ENCODE measurements around the gene YTHDF2. TPM values are rescaled to one million over a fixed set of nuclear protein-coding genes. Genes with fewer than 3 reads are reported as not detected.

YTHDF2 gene
- total RNA-seq, 1 experiment from 2014 or later: 97.3 TPM

GRCh38 chr1:28783363-28783762 lies 46.6 kb downstream of the YTHDF2 start:
- ATAC-seq: no peak
- POLR2A ChIA-PET: interaction anchor here (0.6 kb wide), 1 partner anchor 210 kb away, joined by 8 read pairs; no protein-coding TSS in a partner anchor

GRCh38 chr1:28789412-28789811 lies 52.7 kb downstream of the YTHDF2 start:
- DNase-seq (ENCODE audit: low read depth, low spot score) (no peak), ATAC-seq (no peak)
- Histone ChIP-seq H3K36me3 (ENCODE audit: control insufficient read depth, insufficient read depth, low read length) (no peaks in the 10 kb centered on the region), H3K4me1 (ENCODE audit: control insufficient read depth, insufficient read depth, low read length) (peaks cover 2% of the 10 kb centered on the region; the same call in 1 of the 2 replicates), H3K27ac (ENCODE audit: low read length) (no peak overlapping the region), H3K4me3 (ENCODE audit: low read depth in 2 of 2, low read length in 2 of 2) (no peak overlapping the region), H3K9me3 (ENCODE audit: control insufficient read depth, insufficient read depth, low read depth, low read length) (no peaks in the 10 kb centered on the region), H3K27me3 (ENCODE audit: control insufficient read depth, insufficient read depth, low read length) (no peaks in the 10 kb centered on the region)
- ChIA-PET POLR2A (no interaction called here), CTCF (no interaction called here)
- in situ Hi-C loops (cut with HindIII; ENCODE audit: low pct_unique_long_range_greater_than_20kb, low sequenced_read_pairs): no loop called here
- TF ChIP-seq CTCF (IDR thresholded peaks at IDR 0.05) (no peak), REST (IDR thresholded peaks at IDR 0.05; ENCODE audit: insufficient read depth in 1 of 2, low read depth in 2 of 2, low read length in 1 of 2) (no peak), TCF7L2 (IDR thresholded peaks at IDR 0.05; ENCODE audit: low read depth, low read length) (no peak), POLR2AphosphoS5 (IDR thresholded peaks at IDR 0.05; ENCODE audit: low read depth, low read length) (no peak), SIN3A (IDR thresholded peaks at IDR 0.05; ENCODE audit: borderline replicate concordance, insufficient read depth, low read depth, low read length) (no peak)
- no TSS peak for BruUV-seq (replicated peaks)
- intact Hi-C loops (cut with micrococcal nuclease; ENCODE audit: unreplicated experiment): no loop called here

More at GRCh38 chr1:28783363-28783762, 46.6 kb downstream of the YTHDF2 start:
- no peaks in the 10 kb centered on the region for H3K27me3 ChIP-seq (ENCODE audit: control insufficient read depth, insufficient read depth, low read length)
- H3K27ac ChIP-seq (ENCODE audit: low read length): no peak overlapping the region
- H3K9me3 ChIP-seq (ENCODE audit: control insufficient read depth, insufficient read depth, low read depth, low read length): no peaks in the 10 kb centered on the region
- H3K36me3 ChIP-seq (ENCODE audit: control insufficient read depth, insufficient read depth, low read length): no peaks in the 10 kb centered on the region
- no peak for TF ChIP-seq REST (IDR thresholded peaks at IDR 0.05; ENCODE audit: insufficient read depth in 1 of 2, low read depth in 2 of 2, low read length in 1 of 2)
- TF ChIP-seq CTCF (IDR thresholded peaks at IDR 0.05): no peak
- no peak for TF ChIP-seq POLR2AphosphoS5 (IDR thresholded peaks at IDR 0.05; ENCODE audit: low read depth, low read length)
- TF ChIP-seq SIN3A (IDR thresholded peaks at IDR 0.05; ENCODE audit: borderline replicate concordance, insufficient read depth, low read depth, low read length): no peak
- TF ChIP-seq TCF7L2 (IDR thresholded peaks at IDR 0.05; ENCODE audit: low read depth, low read length): no peak
- BruUV-seq (replicated peaks): no TSS peak
- CTCF ChIA-PET: interaction anchor here (0.5 to 1.1 kb wide), 5 partner anchors 18 to 399 kb away, joined by 3 to 23 read pairs (median 4); no protein-coding TSS in a partner anchor
- no peak overlapping the region for H3K4me3 ChIP-seq (ENCODE audit: low read depth in 2 of 2, low read length in 2 of 2)
- H3K4me1 ChIP-seq (ENCODE audit: control insufficient read depth, insufficient read depth, low read length): no peaks in the 10 kb centered on the region
- no peak for DNase-seq (ENCODE audit: low read depth, low spot score)
- in situ Hi-C loops (cut with HindIII; ENCODE audit: low pct_unique_long_range_greater_than_20kb, low sequenced_read_pairs) (no loop called here), intact Hi-C loops (cut with micrococcal nuclease; ENCODE audit: unreplicated experiment) (no loop called here)

Measured in Panc1 (cell line).